T-helper 2 cell treated with Interferon-gamma antibody and Interleukin-4, amounts not matched to agents 100 ng/mL and 5 ng/mL, for 36 hours (primary cell): ENCODE results near the gene TSHZ2. TPM values are rescaled to one million over a fixed set of nuclear protein-coding genes. Genes with fewer than 3 reads are reported as not detected.

Source experiments
- intact Hi-C: fragments of 100-400 bp; cut with micrococcal nuclease; formaldehyde crosslinking; loops from one replicate; pipeline ENCODE4 v1.15.1; 2023
- total RNA-seq: library from RNA; stranded (reverse); gene quantifications from 2 replicates; pipeline ENCODE4 v1.2.3, GENCODE V29; 2022

TSHZ2 gene
- total RNA-seq, 1 donor from 2014 or later, result 2.5 TPM

DNA sequence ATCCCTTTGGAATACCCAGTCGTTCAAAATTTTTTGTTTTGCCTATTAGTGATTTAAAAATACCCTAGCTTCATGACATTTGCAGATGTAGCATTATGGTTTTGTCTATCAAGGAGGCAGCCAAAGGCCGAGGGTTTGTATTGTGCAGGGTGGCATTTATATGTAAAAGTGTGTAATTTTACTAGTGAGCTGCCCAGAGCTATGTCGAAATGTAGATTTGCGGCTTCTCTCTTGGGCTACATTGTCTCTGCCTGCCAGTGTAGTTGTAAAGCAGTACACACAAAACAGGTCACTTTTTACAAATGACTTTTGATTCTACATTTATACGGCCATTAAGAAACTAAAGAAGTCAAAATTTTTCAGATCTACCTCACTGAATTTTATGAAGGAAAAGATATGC, 87.7 kb downstream of the TSHZ2 start:
- intact Hi-C loops, result no loop called here

- intact Hi-C loops, result no loop called here
Observed at GRCh38 chr20:53061192-53062108, 89.3 kb downstream of the TSHZ2 start.

- intact Hi-C loops, result no loop called here
Observed at GRCh38 chr20:53064935-53065334, 92.8 kb downstream of the TSHZ2 start.

DNA sequence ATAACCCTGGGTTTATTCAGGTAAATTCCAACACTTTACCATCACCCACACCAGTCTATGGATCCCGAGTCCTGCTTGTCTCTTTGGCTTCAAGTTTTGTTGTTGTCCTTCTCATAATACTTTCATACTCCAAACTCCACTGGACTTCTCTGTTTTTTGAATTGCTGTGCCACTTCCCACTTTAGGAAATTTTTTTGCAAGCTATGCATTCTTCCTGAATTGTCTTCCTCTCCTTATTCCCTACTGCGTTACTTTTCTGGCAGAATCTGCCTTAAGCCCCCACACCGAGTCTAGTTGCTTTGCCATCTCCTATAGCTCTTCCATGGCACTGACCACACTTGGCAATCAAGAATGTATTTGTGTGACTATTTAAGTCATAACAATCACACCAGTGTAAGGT, 96.1 kb downstream of the TSHZ2 start:
- intact Hi-C loops, result no loop called here

DNA sequence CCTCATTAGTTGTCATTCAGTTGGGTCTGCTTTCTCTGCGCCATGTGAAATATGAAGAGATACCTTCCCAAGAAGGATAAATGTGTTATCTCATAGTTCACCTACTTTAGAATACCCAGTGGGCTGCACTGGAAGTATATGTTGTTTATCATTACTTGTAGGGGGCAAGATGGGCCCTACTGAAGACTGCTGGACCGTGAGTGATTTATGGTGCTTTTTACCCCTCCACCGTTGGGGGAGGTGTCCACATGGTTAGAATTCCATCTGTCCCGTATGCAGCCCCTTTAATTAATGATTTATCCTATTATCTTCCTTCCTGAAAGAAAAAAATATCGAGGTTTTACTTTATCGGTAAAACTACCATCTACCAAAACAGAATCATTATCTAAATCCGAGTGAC, 97.0 kb downstream of the TSHZ2 start:
- intact Hi-C loops, result no loop called here

DNA sequence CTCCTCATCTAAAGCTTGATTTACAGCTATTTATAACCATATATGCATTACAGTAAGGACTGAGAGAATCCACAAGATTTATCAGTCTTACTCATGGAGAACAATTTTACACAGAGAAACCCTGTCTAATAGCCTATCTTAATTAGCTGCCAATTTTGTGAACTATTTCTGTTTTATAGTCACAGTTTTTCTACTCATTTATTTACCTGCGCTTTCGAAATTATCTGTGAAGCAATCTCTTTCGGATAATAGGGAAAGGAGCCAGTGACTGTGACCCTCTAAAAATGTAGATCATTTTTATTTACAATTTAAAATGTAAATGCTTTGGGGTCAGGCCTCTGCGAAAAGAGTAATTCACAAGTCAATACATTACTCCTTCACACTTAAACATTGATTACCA, 98.1 kb downstream of the TSHZ2 start:
- intact Hi-C loops, result no loop called here

- intact Hi-C loops, result no loop called here
Observed at GRCh38 chr20:53070706-53071392, 98.7 kb downstream of the TSHZ2 start.

GRCh38 chr20:53071833-53072232, 99.7 kb downstream of the TSHZ2 start:
- intact Hi-C loops, result no loop called here

DNA sequence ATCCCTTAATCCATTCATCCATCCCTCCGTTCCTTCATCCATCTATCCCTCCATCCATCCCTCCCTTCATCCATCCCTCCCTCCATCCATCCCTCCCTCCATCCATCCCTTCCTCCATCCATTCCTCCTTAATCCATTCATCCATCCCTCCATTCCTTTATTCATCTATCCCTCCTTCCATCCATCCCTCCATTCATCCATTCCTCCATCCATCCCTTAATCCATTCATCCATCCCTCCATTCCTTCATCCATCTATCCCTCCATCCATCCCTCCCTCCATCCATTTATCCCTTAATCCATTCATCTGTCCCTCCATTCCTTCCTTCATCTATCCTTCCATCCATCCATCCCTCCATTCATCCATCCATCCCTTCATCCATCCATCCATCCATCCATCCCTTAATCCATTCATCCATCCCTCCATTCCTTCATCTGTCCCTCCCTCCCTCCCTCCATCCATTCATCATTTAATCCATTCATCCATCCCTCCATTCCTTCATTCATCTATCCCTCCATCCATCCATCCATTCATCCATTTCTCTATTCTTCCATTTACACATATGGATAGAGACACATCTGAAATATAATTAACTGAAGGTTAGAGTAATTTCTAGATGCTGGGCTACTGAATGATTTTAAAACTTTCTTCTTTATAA, 100.9 kb downstream of the TSHZ2 start:
- intact Hi-C loops, result no loop called here

DNA sequence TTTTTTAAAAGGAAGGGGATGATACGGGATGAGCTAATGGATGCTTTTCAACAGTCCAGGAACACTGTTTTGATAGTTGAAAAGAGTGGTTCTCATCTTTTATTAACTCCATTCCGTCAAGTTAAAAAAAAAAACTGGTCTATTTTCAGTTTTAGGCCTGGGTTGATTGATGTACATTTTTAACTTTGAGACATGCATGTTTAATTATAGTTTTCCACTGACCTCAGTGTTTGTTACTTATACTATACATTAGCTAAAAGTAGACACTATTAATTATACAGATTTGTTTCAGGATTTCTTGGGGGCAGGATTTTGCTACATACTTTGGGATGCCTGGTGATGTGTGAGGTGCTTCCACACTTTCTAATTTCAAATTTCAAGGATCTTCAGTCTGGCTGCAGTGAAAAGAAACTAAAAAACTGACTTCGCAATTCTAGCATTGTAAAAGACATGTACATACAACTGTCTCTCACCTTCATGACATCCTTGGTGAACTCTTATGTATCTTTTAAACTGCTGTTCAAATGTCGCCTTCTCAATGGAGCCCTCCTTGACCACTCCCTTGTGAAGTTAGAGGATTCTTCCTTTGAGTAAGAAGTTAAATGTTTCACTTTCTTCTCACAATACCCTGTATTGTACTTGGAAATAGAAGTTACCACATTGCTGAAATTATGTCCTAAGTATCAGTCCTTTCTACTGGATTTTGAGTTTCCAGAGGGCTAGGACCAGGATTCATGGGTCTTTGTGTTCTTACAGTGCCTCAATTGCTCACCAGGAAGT, 101.7 kb downstream of the TSHZ2 start:
- intact Hi-C loops, result no loop called here

DNA sequence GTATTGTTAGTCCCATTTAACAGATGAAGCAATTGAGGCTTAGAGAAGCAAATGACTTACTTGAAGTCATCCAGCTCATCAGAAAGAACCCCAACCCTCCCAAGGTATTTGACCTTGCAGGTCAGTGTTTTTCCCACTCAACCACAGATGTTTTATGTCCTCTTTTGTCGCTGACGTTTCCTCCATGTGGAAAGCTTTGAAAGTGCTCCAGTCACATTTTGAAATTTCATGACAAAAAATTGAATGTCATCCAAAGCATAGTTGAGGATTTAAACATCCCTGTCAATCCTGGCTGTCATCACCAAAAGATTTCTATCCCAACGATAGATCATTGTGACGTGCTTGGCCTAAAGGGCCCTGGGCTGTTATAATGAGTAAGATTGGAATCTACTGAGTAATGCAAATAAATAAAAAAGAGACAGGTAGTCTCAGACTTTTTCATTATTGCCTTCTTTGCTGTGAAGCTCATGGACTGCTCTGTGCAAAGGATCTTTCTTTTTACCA, 102.7 kb downstream of the TSHZ2 start:
- intact Hi-C loops, result no loop called here

DNA sequence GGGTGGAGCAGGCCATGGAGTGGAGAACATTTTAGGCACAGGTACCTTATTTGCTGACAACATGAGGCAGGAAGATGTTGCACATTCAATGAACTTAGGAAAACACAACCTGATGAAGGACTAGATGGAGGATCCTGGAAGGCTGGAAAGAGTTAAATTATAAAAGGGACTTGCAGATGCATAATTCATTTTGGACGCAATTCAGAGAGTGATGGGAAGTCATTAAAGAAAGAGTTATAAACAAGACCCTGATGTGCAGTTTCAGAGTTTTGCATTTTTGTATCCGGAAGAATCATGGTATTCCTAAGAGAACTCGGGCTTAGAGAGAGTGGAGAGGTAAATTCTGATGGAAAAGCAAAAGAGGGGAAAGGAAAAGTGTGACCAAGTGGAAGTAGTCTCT, 104.5 kb downstream of the TSHZ2 start:
- intact Hi-C loops, result no loop called here

- intact Hi-C loops, result no loop called here
Observed at GRCh38 chr20:53077373-53078205, 105.4 kb downstream of the TSHZ2 start.

DNA sequence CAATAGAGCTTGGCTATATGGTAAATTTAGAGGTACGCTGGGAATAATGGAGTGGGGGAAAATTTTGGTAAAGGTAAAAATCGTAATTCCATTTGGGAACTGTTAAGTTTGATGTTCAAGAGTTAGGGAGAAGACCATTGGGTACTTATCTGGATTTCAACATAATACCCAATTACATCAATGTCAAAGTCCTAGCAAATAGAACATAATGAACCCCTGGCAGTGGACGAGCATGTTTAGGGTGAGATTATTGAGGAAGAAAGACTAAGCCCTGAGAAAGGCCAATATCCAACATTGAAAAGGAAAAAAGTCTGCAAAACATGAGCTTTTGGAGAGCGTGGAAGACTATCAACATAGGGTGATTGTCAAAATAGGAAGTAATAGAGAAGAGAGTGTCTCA, 106.6 kb downstream of the TSHZ2 start:
- intact Hi-C loops, result no loop called here

DNA sequence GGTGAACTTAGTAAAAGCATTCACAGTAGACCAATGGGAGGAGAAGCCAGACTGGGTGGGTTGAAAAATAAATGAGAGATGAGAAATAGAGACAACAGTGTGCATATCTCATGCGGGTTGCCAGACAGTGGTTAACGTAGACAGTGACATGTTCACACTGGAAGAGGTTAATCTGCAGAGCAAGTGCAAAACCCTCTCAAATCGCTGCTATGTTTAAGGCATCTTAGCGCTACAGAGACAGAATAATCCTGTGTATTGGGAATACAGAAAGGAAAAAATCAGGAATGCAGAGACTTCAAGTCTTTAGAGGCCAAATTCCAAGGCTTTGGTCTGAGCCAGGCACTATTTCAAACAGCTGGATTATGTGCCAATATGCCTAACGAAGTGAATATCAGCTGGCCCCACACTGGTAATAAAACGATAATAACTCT, 107.1 kb downstream of the TSHZ2 start:
- intact Hi-C loops, result no loop called here

DNA sequence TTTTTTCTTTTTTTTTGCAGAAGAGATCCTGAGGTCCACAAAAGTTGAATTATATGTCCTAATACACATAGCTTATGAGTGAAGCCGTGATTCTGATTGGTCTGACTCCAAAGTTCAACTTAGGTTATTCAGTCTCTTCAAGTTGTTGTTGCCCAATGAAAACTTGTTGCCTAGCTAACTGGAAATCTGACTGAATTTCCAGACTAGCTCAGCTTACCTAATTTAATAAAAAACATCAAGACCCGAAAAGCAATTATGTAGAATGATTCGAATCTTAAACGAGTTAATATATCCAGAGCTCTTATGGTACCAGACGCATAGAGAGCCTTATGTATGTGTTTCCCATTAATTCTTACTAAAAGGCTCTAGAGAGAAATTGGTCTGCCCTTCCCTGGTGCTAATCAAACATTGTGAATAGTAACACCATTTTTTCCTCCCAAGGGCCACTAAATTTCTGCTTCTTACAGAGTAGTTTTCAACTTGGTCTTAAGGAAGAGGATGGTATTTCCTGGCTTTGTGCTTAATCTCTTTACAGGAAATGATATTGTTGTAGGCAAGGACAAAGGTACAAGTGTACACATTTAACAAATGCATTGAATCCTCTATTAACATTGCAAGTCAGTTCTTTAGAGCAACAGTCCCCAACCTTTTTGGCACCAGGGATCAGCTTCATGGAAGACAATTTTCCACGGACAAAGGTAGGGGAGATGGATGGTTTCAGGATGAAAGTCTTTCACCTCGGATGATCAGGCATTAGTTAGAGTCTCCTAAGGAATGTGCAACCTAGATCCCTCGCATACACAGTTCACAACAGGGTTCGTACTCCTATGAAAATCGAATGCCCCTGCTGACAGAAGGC, 107.9 kb downstream of the TSHZ2 start:
- intact Hi-C loops, result loop anchor here (5.0 kb wide), 1 partner anchor 108 kb away; the partner anchor contains the start of gene TSHZ2

DNA sequence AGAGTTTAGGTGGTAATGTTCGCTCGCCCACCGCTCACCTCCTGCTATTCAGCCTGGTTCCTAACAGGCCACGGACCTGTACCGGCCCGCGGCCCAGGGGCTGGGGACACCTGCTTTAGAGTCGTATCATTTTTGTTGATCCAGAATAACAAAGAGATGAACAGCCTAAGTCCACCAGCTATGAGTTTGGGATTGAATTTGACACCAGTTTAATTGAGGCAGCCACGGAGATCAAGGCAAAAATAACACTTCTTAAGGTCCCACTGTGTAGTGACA, 108.5 kb downstream of the TSHZ2 start:
- intact Hi-C loops, result loop anchor here (5.0 kb wide), 1 partner anchor 108 kb away; the partner anchor contains the start of gene TSHZ2

GRCh38 chr20:53080969-53081871, 109.1 kb downstream of the TSHZ2 start:
- intact Hi-C loops, result loop anchor here (5.0 kb wide), 1 partner anchor 109 kb away; the partner anchor contains the start of gene TSHZ2
